HG02759 (cell line): ENCODE results near the gene ERGIC1.

Experiments
- ATAC-seq: cut with Tn5 transposase; IDR thresholded peaks from one replicate; pipeline ENCODE4 v1.9.1; 2021; ENCODE audit warnings: mild to moderate bottlenecking, moderate library complexity; ENCODE audit not compliant: unreplicated experiment

ERGIC1 gene

GRCh38 chr5:172915514-172915913 is 81.5 kb downstream of the ERGIC1 start:
- ATAC-seq: no peak

- no peak for ATAC-seq
Measured at GRCh38 chr5:172918421-172919371, 84.6 kb downstream of the ERGIC1 start.

GRCh38 chr5:172919525-172920446 is 85.7 kb downstream of the ERGIC1 start:
- no peak for ATAC-seq

GRCh38 chr5:172920447-172920849 is 86.4 kb downstream of the ERGIC1 start:
- ATAC-seq: no peak

GRCh38 chr5:172920995-172921394 is 86.9 kb downstream of the ERGIC1 start:
- no peak for ATAC-seq

GRCh38 chr5:172921906-172922305 is 87.9 kb downstream of the ERGIC1 start:
- ATAC-seq: no peak

- ATAC-seq: no peak
Measured at GRCh38 chr5:172923539-172923938, 89.5 kb downstream of the ERGIC1 start.

- ATAC-seq: no peak
Measured at GRCh38 chr5:172925336-172925948, 91.4 kb downstream of the ERGIC1 start.

- ATAC-seq: no peak
Measured at GRCh38 chr5:172926008-172926523, 92.0 kb downstream of the ERGIC1 start.

GRCh38 chr5:172926796-172927195 is 92.7 kb downstream of the ERGIC1 start:
- ATAC-seq: no peak

- no peak for ATAC-seq
Measured at GRCh38 chr5:172929371-172929838, 95.4 kb downstream of the ERGIC1 start.

GRCh38 chr5:172931001-172931536 is 97.0 kb downstream of the ERGIC1 start:
- ATAC-seq: no peak

GRCh38 chr5:172932313-172933017 is 98.4 kb downstream of the ERGIC1 start:
- ATAC-seq: no peak

- ATAC-seq: no peak
Measured at GRCh38 chr5:172933238-172933637, 99.2 kb downstream of the ERGIC1 start.

- no peak for ATAC-seq
Measured at GRCh38 chr5:172935096-172935495, 101.0 kb downstream of the ERGIC1 start.

- ATAC-seq: no peak
Measured at GRCh38 chr5:172936401-172936800, 102.3 kb downstream of the ERGIC1 start.

GRCh38 chr5:172939071-172939470 is 105.0 kb downstream of the ERGIC1 start:
- no peak for ATAC-seq

GRCh38 chr5:172939611-172940267 is 105.7 kb downstream of the ERGIC1 start:
- no peak for ATAC-seq
